OCI-LY7 (cell line): Measurements from ENCODE around the gene GRXCR1. TPM values are rescaled to one million over a fixed set of nuclear protein-coding genes. Genes with fewer than 3 reads are reported as not detected.

Source experiments
- BruUV-seq: library from RNA; stranded (reverse); fragments of 400-500 nt; replicated peaks from 2 replicates; lab custom pipeline; 2021; lab: Mats Ljungman, UMichigan
- CTCF ChIA-PET: fragments of 300-600 bp; sonication (Branson Sonifier 250); formaldehyde crosslinking; loops from one replicate; lab custom pipeline; 2022; ENCODE audit warnings: antibody characterized with exemption; ENCODE audit not compliant: unreplicated experiment; lab: Charles Lee
- POLR2A ChIA-PET: fragments of 300-600 bp; sonication (Branson Sonifier 250); formaldehyde crosslinking; loops from one replicate; lab custom pipeline; 2022; ENCODE audit warnings: antibody characterized with exemption; lab: Charles Lee
- DNase-seq: peaks from one replicate; pipeline ENCODE4 v3.0.0-alpha.2; 2015; ENCODE audit warnings: low spot score
- H2AFZ ChIP-seq: fragments of 200-600 bp; sonication (generic), shearing (Covaris generic); 2 replicates; pipeline ENCODE4 v1.6.1; 2014; ENCODE audit warnings: mild to moderate bottlenecking, antibody characterized with exemption, low read length, moderate library complexity
- H3K27ac ChIP-seq: fragments of 200-600 bp; sonication (generic); 2 replicates; pipeline ENCODE4 v1.5.1; 2014; ENCODE audit warnings: mixed run types, low read depth, mild to moderate bottlenecking, moderate library complexity, low read length, inconsistent platforms; ENCODE audit not compliant: poor library complexity, severe bottlenecking
- H3K36me3 ChIP-seq: fragments of 200-600 bp; sonication (generic); 2 replicates; pipeline ENCODE4 v1.6.1; 2014; ENCODE audit warnings: mild to moderate bottlenecking, antibody characterized with exemption, low read length, moderate library complexity, mixed read lengths; ENCODE audit not compliant: insufficient read depth
- H3K4me1 ChIP-seq: fragments of 200-600 bp; sonication (generic); 2 replicates; pipeline ENCODE4 v1.5.1; 2014; ENCODE audit warnings: mild to moderate bottlenecking, low read length; ENCODE audit not compliant: insufficient read depth, poor library complexity, severe bottlenecking
- H3K4me2 ChIP-seq: fragments of 200-600 bp; sonication (generic); 2 replicates; pipeline ENCODE4 v1.6.1; 2014; ENCODE audit warnings: mild to moderate bottlenecking, low read length
- H3K4me3 ChIP-seq: fragments of 200-600 bp; sonication (generic); 2 replicates; pipeline ENCODE4 v1.5.1; 2014; ENCODE audit warnings: mild to moderate bottlenecking, low read depth, low read length; ENCODE audit not compliant: poor library complexity, severe bottlenecking
- H3K79me2 ChIP-seq: fragments of 200-600 bp; sonication (generic); 2 replicates; pipeline ENCODE4 v1.6.1; 2016; ENCODE audit warnings: low read depth, mild to moderate bottlenecking, low read length, moderate library complexity, mixed read lengths; ENCODE audit not compliant: insufficient read depth
- H3K9me2 ChIP-seq: fragments of 200-600 bp; sonication (generic); 2 replicates; pipeline ENCODE4 v1.6.1; 2016; ENCODE audit warnings: mild to moderate bottlenecking, low read length, mixed read lengths; ENCODE audit not compliant: insufficient read depth
- H3K9me3 ChIP-seq: fragments of 200-600 bp; sonication (generic); 2 replicates; pipeline ENCODE4 v1.6.1; 2014; ENCODE audit warnings: mild to moderate bottlenecking, mixed run types, low read length, mixed read lengths
- H4K20me1 ChIP-seq: fragments of 200-600 bp; sonication (generic); 2 replicates; pipeline ENCODE4 v1.6.1; 2014; ENCODE audit warnings: mild to moderate bottlenecking, antibody characterized with exemption, low read length, moderate library complexity, mixed read lengths; ENCODE audit not compliant: insufficient read depth
- CTCF ChIP-seq: fragments of 200-600 bp; sonication (generic); conservative IDR thresholded peaks from 2 replicates; pipeline ENCODE4 v1.5.1; 2014; ENCODE audit warnings: mild to moderate bottlenecking, antibody characterized with exemption, low read length, moderate library complexity, mixed read lengths
- EZH2phosphoT487 ChIP-seq: fragments of 200-600 bp; sonication (generic); IDR thresholded peaks from 2 replicates; pipeline ENCODE4 v1.6.1; 2018; ENCODE audit warnings: low read depth, borderline replicate concordance, mild to moderate bottlenecking, mixed run types, antibody characterized with exemption, low read length, moderate library complexity, mixed read lengths
- intact Hi-C: fragments of 100-400 bp; cut with micrococcal nuclease; formaldehyde crosslinking; loops from one replicate; pipeline ENCODE4 v1.10.0; 2022; ENCODE audit not compliant: unreplicated experiment
- total RNA-seq, 2 experiments: library from RNA; depleted of rRNA in 1 of 2; stranded (reverse); fragments of >200 nt in 1 of 2; shearing (Covaris generic) in 1 of 2; gene quantifications; 2 replicates each; pipeline ENCODE4 v1.2.3, GENCODE V29; 2014 to 2022

GRXCR1 gene
- total RNA-seq, 2 experiments from 2014 or later = not detected

GRCh38 chr4:42925921-42926320 is 33.4 kb downstream of the GRXCR1 start:
- BruUV-seq = no TSS peak
- no peaks in the 10 kb centered on the region for H3K36me3 ChIP-seq
- no peak overlapping the region for H3K4me3 ChIP-seq
- H4K20me1 ChIP-seq = no peaks in the 10 kb centered on the region
- ChIA-PET CTCF (no interaction called here), POLR2A (interaction anchor here (0.5 to 0.7 kb wide), 4 partner anchors 24 to 936 kb away, joined by 3 to 4 read pairs (median 3); partner anchors contain the start of gene SLC30A9)
- H2AFZ ChIP-seq = no peak overlapping the region
- no peaks in the 10 kb centered on the region for H3K9me3 ChIP-seq
- no peaks in the 10 kb centered on the region for H3K4me1 ChIP-seq
- no peak overlapping the region for H3K4me2 ChIP-seq
- TF ChIP-seq CTCF (no peak), EZH2phosphoT487 (no peak)
- H3K9me2 ChIP-seq = no peaks in the 10 kb centered on the region; the same call in 1 of the 2 replicates
- no peak for DNase-seq
- H3K27ac ChIP-seq = no peak overlapping the region
- H3K79me2 ChIP-seq = no peaks in the 10 kb centered on the region
- intact Hi-C loops = no loop called here

- POLR2A ChIA-PET = no interaction called here
- no peaks in the 10 kb centered on the region for H3K79me2 ChIP-seq
- H3K36me3 ChIP-seq = no peaks in the 10 kb centered on the region
- BruUV-seq = no TSS peak
- TF ChIP-seq EZH2phosphoT487 = no peak
- TF ChIP-seq CTCF = no peak
- no peaks in the 10 kb centered on the region for H4K20me1 ChIP-seq
- intact Hi-C loops = no loop called here
- CTCF ChIA-PET = no interaction called here
- no peak overlapping the region for H3K4me2 ChIP-seq
- H3K27ac ChIP-seq = no peak overlapping the region
- no peaks in the 10 kb centered on the region for H3K4me1 ChIP-seq
- H3K9me3 ChIP-seq = no peaks in the 10 kb centered on the region
- no peaks in the 10 kb centered on the region; the same call in 1 of the 2 replicates for H3K9me2 ChIP-seq
- H3K4me3 ChIP-seq = no peak overlapping the region
- no peak overlapping the region for H2AFZ ChIP-seq
- DNase-seq = no peak
Measured at GRCh38 chr4:42927946-42928345, 35.4 kb downstream of the GRXCR1 start.

GRCh38 chr4:42928582-42928981 is 36.1 kb downstream of the GRXCR1 start:
- no peaks in the 10 kb centered on the region for H4K20me1 ChIP-seq
- no peak overlapping the region for H3K4me2 ChIP-seq
- H3K4me3 ChIP-seq = no peak overlapping the region
- H3K9me2 ChIP-seq = no peaks in the 10 kb centered on the region; the same call in 1 of the 2 replicates
- ChIA-PET CTCF (no interaction called here), POLR2A (no interaction called here)
- no peak overlapping the region for H3K27ac ChIP-seq
- H3K4me1 ChIP-seq = no peaks in the 10 kb centered on the region
- no peaks in the 10 kb centered on the region for H3K79me2 ChIP-seq
- BruUV-seq = no TSS peak
- no peaks in the 10 kb centered on the region for H3K36me3 ChIP-seq
- no peak for DNase-seq
- TF ChIP-seq EZH2phosphoT487 (no peak), CTCF (no peak)
- H3K9me3 ChIP-seq = no peaks in the 10 kb centered on the region
- H2AFZ ChIP-seq = no peak overlapping the region
- intact Hi-C loops = no loop called here
